Stimulated activated CD4-positive, alpha-beta T cell treated with anti-CD3 and anti-CD28 coated beads, Interleukin-4, amount 100 ng/mL, for 1 hour (primary cell): Measurements from ENCODE around the gene CCDC107.

Experiments used
- DNase-seq: peaks from one replicate; pipeline ENCODE4 v3.0.0-alpha.2; 2020

The CCDC107 gene

GRCh38 chr9:35686222-35687203, 28.4 kb downstream of the CCDC107 start:
- DNase-seq, result no peak

DNA sequence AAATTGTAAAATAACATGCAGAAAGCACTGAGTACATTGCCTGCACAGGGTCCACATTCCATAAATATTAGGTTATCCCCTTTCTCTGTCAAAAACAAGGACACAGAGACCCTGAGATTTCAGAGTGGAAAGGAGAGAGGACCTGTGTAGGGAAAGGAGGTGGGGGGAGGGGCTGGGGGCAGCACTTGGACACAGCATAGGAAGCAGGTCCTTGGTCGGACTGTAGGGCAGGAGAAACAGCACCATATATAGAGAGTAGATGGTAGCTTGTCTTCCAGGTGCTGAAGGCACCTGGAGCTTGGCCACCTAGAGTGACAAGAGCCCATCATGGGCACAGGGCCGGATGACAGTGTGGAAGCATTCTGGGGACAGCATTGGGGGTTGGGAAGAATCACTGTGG, 29.2 kb downstream of the CCDC107 start:
- no peak for DNase-seq

DNA sequence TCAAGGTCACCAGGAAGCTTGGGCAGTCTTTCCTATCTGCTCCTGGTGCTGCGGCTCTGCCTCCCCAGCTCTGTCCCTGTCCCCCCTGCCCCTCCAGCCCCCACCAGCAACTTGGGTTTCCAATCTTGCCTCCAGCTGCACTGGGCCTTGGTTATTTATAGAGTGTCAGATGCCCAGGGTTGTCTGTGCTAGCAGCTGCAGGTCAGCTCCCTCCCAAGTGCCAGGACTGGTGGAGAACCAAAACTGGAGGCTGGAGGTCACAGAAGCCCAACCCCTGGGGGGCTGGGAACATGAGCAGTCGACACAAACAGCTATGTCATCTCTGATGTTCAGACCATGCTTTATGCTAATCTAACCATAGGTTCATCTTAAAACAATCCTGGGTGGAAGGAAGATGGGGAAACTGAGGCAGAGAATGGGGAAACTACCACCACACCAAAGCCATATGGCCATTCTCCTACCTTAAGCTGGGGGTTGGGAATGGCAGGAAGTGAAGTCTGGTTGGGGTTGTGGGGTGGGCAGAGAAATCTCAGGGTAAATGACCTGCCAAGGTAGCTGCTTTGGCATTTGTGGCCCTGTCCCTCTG, 30.0 kb downstream of the CCDC107 start:
- DNase-seq, result no peak

GRCh38 chr9:35688558-35689541, 30.8 kb downstream of the CCDC107 start:
- no peak for DNase-seq

DNA sequence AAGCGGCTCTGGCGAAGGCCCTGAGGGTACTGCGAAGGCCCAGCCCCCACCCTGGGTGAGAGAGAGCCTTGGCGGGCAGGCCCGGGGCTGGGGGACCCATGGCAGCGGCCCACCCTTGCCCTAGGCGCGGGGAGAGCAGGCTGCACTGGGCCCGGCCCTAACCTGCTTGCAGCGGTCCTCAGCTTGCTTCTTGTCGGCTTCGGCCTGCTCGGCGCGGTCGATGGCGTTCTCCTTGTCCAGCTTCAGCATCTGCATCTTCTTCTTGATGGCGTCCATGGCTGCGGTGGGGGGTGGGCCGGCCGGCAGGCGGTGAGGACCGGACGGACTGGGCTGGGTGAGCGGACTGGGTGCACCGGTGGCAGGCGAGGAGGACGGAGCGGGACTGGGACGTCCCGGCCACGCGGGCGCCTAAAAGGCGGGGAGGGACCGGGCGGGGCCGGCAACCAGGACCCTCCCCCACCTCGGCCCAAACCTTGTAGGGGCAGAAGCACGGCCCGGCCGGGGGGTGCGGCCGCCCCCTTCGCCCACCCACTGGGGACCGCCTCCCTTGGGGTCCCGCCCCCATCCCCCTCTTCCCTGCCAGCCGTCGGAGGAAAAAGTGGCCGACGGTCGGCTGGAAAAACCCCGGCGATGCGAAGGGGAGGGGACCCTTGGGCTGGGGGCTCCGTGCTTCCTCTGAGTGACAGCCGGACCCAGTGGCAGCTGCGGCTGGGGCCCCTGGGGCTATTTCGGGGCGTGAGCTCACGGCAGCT, 31.6 kb downstream of the CCDC107 start, which contains the start of gene TPM2:
TSS of gene TPM2 (minus strand) at position 384 of the 752 bp plus-strand sequence. CDS start at position 276, 108 bp downstream.
- DNase-seq, result no peak

- no peak for DNase-seq
Observed at GRCh38 chr9:35690294-35690613, 32.2 kb downstream of the CCDC107 start.

- DNase-seq, result peak; percentile 38
Observed at GRCh38 chr9:35690614-35691333, 32.7 kb downstream of the CCDC107 start.

GRCh38 chr9:35691334-35691650, 33.2 kb downstream of the CCDC107 start:
- DNase-seq, result no peak

DNA sequence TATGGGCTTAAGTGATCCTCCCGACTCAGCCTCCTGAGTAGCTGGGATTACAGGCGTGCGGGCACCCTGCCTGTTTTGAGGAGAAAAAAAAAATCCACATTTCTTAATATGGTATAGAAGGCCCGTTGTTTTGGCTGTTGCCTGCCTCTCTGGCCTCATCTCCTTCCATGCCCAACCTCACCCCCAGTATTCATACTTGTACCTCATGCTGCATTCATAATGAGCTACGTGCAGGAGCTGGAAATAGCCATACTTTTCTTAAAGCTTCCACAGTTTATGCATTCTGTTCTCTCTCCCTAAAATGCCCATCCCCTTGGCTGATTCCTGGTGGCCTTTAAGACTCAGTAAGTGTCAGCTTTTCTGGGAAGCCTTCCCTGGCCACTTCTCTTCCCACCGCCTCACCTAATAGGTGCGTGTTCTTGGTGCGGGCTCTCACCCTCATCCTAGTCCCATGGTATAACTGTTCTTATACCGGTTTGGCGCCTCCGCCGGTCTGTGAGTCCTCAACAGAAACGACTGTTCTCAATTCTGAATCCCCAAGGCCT, 33.7 kb downstream of the CCDC107 start:
- no peak for DNase-seq

- DNase-seq, result no peak
Observed at GRCh38 chr9:35695943-35696401, 37.9 kb downstream of the CCDC107 start.

GRCh38 chr9:35696520-35697215, 38.6 kb downstream of the CCDC107 start:
- peak; percentile 47 for DNase-seq

DNA sequence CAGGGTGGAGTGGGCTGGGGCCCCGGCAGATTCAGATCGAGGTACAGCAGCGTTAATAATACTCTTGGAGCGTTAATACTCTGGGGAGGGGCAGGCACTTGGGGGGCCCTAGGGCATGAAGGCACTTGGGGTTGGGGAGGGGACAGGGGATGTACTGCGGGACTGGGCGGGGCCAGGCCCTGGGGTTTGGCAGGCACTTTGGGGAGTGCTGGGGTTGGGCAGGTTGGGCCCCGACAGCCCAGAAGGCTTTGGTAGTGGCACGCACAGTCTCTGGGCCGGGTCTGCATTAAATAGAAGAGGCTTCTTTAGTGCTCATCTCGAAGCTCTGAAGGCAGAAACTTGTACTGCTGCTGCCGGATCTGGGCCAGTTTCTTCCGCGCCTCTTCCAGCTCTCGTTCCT, 39.4 kb downstream of the CCDC107 start:
- no peak for DNase-seq

GRCh38 chr9:35698231-35698630, 40.1 kb downstream of the CCDC107 start:
- no peak for DNase-seq

GRCh38 chr9:35700031-35700430, 41.9 kb downstream of the CCDC107 start:
- DNase-seq, result no peak

DNA sequence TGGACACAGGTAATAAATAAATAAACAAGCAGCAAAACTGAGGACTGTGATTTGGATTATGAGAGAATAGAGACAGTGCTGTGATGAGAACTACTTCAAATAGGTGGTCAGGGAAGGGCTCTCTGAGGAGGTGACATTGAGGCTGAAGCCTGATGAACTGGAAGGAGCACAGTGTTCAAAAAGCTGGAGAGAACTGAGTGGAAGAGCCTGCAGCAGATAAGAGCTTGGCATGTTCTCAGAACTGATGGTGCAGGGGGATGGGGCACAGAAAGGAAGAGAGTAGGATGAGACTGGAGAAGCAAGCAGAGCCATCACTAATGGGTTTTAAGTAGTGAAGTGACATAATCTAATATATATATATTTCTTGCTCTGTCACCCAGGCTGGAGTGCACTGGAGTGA, 42.9 kb downstream of the CCDC107 start:
- DNase-seq, result no peak

- DNase-seq, result no peak
Observed at GRCh38 chr9:35702696-35703095, 44.6 kb downstream of the CCDC107 start.

DNA sequence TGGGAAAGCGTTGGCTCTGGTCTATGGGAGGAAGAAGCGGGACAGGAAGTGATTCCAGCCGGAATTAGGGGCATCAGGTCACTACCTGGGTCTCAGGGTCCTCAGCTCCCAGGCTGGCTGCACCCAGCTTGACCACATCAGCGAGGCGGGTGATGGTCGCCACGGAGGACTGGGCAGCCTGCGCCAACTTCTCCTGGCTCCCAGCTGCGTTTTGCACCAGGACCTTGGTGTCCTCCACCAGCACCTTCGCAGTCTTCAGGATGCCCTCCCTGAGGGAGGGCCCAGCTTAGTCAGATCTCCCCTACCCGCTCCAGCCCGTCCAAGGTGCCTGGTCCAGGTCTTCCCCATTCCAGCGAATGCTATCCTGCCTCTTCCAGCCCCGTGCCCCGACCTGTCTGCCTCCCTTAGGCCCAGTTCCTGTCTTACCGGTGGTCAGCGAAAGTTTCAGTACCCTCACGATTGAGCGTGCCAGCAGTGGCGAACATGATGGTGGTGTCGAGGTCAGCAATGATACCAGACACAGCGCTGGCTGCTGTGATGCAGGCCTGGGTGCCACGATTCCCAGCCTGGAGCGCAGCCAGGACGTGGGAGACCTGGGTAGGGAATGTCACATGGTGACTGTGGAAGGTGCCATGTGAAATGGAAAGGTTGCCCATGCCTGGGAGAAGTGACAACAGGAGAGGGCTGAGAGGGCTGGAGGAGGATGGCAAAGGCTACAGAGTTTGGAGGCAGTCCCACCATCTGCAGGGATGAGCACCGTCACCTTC, 46.0 kb downstream of the CCDC107 start:
- no peak for DNase-seq

DNA sequence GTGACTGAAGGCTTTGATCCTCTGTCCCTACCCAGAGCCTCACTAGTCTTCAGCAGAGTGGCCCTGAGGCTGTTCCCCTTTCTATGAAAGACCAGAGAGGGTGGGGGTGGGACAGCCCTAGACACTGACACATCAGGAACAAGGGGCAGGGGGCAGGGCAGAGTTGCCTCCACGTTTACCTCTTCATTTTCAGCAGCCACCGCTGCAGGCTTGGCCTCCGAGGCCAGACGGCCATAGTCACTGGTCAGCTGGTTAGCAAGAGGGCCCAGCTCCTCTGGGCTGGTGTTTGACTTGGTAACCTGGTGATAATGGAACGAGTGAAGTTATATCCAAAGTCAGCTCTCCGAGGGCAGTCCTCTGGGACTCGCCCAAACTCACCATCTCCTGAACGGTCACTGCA, 47.3 kb downstream of the CCDC107 start:
- no peak for DNase-seq

- DNase-seq, result no peak
Observed at GRCh38 chr9:35705836-35706430, 47.8 kb downstream of the CCDC107 start.

DNA sequence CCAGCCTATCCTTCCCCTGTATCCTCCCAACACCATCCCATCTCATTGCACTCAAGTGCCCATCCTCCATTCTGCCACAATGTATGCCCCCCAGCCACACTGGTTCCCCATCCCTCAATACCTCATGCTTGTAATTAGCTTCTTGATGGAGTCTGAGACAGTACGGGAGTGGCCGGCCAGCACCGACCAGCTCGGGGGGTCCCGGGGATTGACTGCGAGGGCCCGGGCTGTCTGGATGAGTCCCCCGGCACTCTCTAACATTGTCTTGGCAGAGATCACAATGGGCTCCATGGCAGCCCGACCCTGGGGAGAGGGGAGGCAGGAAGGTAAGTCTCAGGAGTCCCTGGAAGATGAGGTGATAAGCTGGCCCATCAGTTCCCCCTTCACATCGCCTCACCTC, 48.9 kb downstream of the CCDC107 start:
- DNase-seq, result no peak
